H9 (cell line): ENCODE measurements around the gene KCNN3. TPM values are rescaled to one million over a fixed set of nuclear protein-coding genes. Genes with fewer than 3 reads are reported as not detected.

Experiments used
- DNase-seq: peaks from one replicate; pipeline ENCODE4 v3.0.0-alpha.2; 2017
- H2AFZ ChIP-seq: one replicate; pipeline ENCODE4 v1.6.1; 2013; ENCODE audit warnings: mild to moderate bottlenecking, low read length, control low read depth, moderate library complexity
- H2AK5ac ChIP-seq: 2 replicates; pipeline ENCODE4 v1.6.1; 2013; ENCODE audit warnings: low read length, control low read depth, mixed read lengths; ENCODE audit not compliant: insufficient read length
- H2BK120ac ChIP-seq: one replicate; pipeline ENCODE4 v1.6.1; 2013; ENCODE audit warnings: low read depth, mild to moderate bottlenecking, low read length, control low read depth, inconsistent platforms; ENCODE audit not compliant: poor library complexity, severe bottlenecking
- H2BK12ac ChIP-seq: 2 replicates; pipeline ENCODE4 v1.6.1; 2013; ENCODE audit warnings: low read length, control low read depth, mixed read lengths, low read depth; ENCODE audit not compliant: insufficient read length
- H2BK15ac ChIP-seq: 2 replicates; pipeline ENCODE4 v1.6.1; 2013; ENCODE audit warnings: low read depth, low read length, control low read depth
- H2BK20ac ChIP-seq: one replicate; pipeline ENCODE4 v1.6.1; 2013; ENCODE audit warnings: low read depth, mild to moderate bottlenecking, low read length, control low read depth, inconsistent platforms; ENCODE audit not compliant: poor library complexity, severe bottlenecking
- H2BK5ac ChIP-seq: 2 replicates; pipeline ENCODE4 v1.6.1; 2013; ENCODE audit warnings: low read length, control low read depth, mixed read lengths; ENCODE audit not compliant: insufficient read length
- H3K14ac ChIP-seq: 2 replicates; pipeline ENCODE4 v1.6.1; 2013; ENCODE audit warnings: low read length, control low read depth; ENCODE audit not compliant: insufficient read depth
- H3K18ac ChIP-seq: 2 replicates; pipeline ENCODE4 v1.6.1; 2013; ENCODE audit warnings: low read depth, mild to moderate bottlenecking, mixed read lengths, low read length, control low read depth; ENCODE audit not compliant: insufficient read length
- H3K23ac ChIP-seq: 2 replicates; pipeline ENCODE4 v1.6.1; 2013; ENCODE audit warnings: low read length, control low read depth, mixed read lengths, low read depth; ENCODE audit not compliant: insufficient read length
- H3K23me2 ChIP-seq: 2 replicates; pipeline ENCODE4 v1.6.1; 2013; ENCODE audit warnings: low read depth, mild to moderate bottlenecking, mixed read lengths, low read length, control low read depth; ENCODE audit not compliant: insufficient read length, poor library complexity, severe bottlenecking
- H3K27ac ChIP-seq: 2 replicates; pipeline ENCODE4 v1.5.1; 2013; ENCODE audit warnings: low read length, control low read depth, mixed read lengths, low read depth; ENCODE audit not compliant: insufficient read length
- H3K27me3 ChIP-seq: 2 replicates; pipeline ENCODE4 v1.6.1; 2013; ENCODE audit warnings: low read length, control low read depth, inconsistent platforms; ENCODE audit not compliant: insufficient read depth
- H3K4ac ChIP-seq: 2 replicates; pipeline ENCODE4 v1.6.1; 2013; ENCODE audit warnings: low read depth, mild to moderate bottlenecking, control low read depth, inconsistent platforms, low read length, moderate library complexity
- H3K4me1 ChIP-seq: 2 replicates; pipeline ENCODE4 v1.6.1; 2013; ENCODE audit warnings: low read length, control low read depth, inconsistent platforms; ENCODE audit not compliant: insufficient read depth
- H3K4me2 ChIP-seq: 2 replicates; pipeline ENCODE4 v1.6.1; 2013; ENCODE audit warnings: low read length, control low read depth, mixed read lengths; ENCODE audit not compliant: insufficient read length, insufficient read depth
- H3K56ac ChIP-seq: 2 replicates; pipeline ENCODE4 v1.6.1; 2013; ENCODE audit warnings: low read depth, mild to moderate bottlenecking, mixed read lengths, low read length, control low read depth; ENCODE audit not compliant: insufficient read length
- H3K79me1 ChIP-seq: 2 replicates; pipeline ENCODE4 v1.6.1; 2013; ENCODE audit warnings: low read depth, mild to moderate bottlenecking, moderate library complexity, low read length, control low read depth, inconsistent platforms; ENCODE audit not compliant: insufficient read depth, poor library complexity, severe bottlenecking
- H3K79me2 ChIP-seq: 2 replicates; pipeline ENCODE4 v1.6.1; 2013; ENCODE audit warnings: low read length, control low read depth, inconsistent platforms; ENCODE audit not compliant: insufficient read depth
- H3K9ac ChIP-seq: 2 replicates; pipeline ENCODE4 v1.6.1; 2013; ENCODE audit warnings: low read length, control low read depth, mixed read lengths; ENCODE audit not compliant: insufficient read length; ENCODE audit errors: extremely low read depth
- H3K9me3 ChIP-seq: one replicate; pipeline ENCODE4 v1.6.1; 2013; ENCODE audit warnings: low read depth, low read length, inconsistent platforms; ENCODE audit not compliant: control insufficient read depth
- H3T11ph ChIP-seq: one replicate; pipeline ENCODE4 v1.6.1; 2013; ENCODE audit warnings: mild to moderate bottlenecking, low read length, control low read depth, inconsistent platforms
- H4K20me1 ChIP-seq: one replicate; pipeline ENCODE4 v1.6.1; 2013; ENCODE audit not compliant: control insufficient read depth, insufficient read length, insufficient read depth
- H4K5ac ChIP-seq: 2 replicates; pipeline ENCODE4 v1.6.1; 2013; ENCODE audit warnings: low read depth, mild to moderate bottlenecking, mixed read lengths, low read length, control low read depth; ENCODE audit not compliant: insufficient read length
- H4K8ac ChIP-seq: replicated peaks from 2 replicates; pipeline ENCODE4 v1.6.1; 2013; ENCODE audit warnings: low read length, control low read depth, mixed read lengths, low read depth; ENCODE audit not compliant: insufficient read length
- H4K91ac ChIP-seq: 2 replicates; pipeline ENCODE4 v1.6.1; 2013; ENCODE audit warnings: low read depth, mild to moderate bottlenecking, moderate library complexity, mixed read lengths, low read length, control low read depth; ENCODE audit not compliant: insufficient read length
- H3K27ac Mint-ChIP-seq, 3 experiments: 2 replicates in 2 of 3; 3 replicates in 1 of 3; pipeline ENCODE4 v1.8.0; 2020 to 2021; ENCODE audit warnings: mixed read lengths in 3 of 3, mild to moderate bottlenecking in 1 of 3, moderate library complexity in 1 of 3
- H3K27me3 Mint-ChIP-seq: 2 replicates; pipeline ENCODE4 v1.8.0; 2021; ENCODE audit warnings: low read depth, mild to moderate bottlenecking, moderate library complexity, mixed read lengths
- H3K36me3 Mint-ChIP-seq, 3 experiments: 2 replicates in 2 of 3; 3 replicates in 1 of 3; pipeline ENCODE4 v1.8.0; 2020 to 2021; ENCODE audit warnings: low read depth in 3 of 3, mixed read lengths in 3 of 3; ENCODE audit not compliant: insufficient read depth in 1 of 3
- H3K4me1 Mint-ChIP-seq, 2 experiments: 2 replicates each; pipeline ENCODE4 v1.8.0; 2020; ENCODE audit warnings: mixed read lengths in 2 of 2
- H3K4me3 Mint-ChIP-seq, 2 experiments: 2 replicates in 1 of 2; 3 replicates in 1 of 2; pipeline ENCODE4 v1.8.0; 2020 to 2021; ENCODE audit warnings: mild to moderate bottlenecking in 2 of 2, mixed read lengths in 2 of 2, moderate library complexity in 1 of 2
- H3K9me3 Mint-ChIP-seq, 2 experiments: 2 replicates in 1 of 2; 3 replicates in 1 of 2; pipeline ENCODE4 v1.8.0; 2020; ENCODE audit warnings: mild to moderate bottlenecking in 2 of 2, mixed read lengths in 2 of 2, moderate library complexity in 1 of 2
- WGBS: extraction: QIAGEN DNeasy Blood & Tissue Kit; methylation state at CpG from one replicate; pipeline ENCODE4 v1.1.7; 2013; ENCODE audit warnings: missing lambda C conversion rate, low lambda C conversion rate, mixed read lengths; ENCODE audit not compliant: insufficient read length; ENCODE audit errors: extremely low coverage; 5-methylcytosine and 5-hydroxymethylcytosine counted together
- total RNA-seq: library from RNA; stranded (reverse); gene quantifications from 2 replicates; pipeline ENCODE4 v1.2.1, GENCODE V29; 2021
- TF ChIP-seq, protein P1 (sequence below): fragments of 200-600 bp; sonication (generic); conservative IDR thresholded peaks from 3 replicates; pipeline ENCODE4 v1.8.0; 2021; ENCODE audit warnings: antibody characterized with exemption, mild to moderate bottlenecking

Gene KCNN3
- total RNA-seq, 1 experiment from 2014 or later, result 0.83 TPM

DNA sequence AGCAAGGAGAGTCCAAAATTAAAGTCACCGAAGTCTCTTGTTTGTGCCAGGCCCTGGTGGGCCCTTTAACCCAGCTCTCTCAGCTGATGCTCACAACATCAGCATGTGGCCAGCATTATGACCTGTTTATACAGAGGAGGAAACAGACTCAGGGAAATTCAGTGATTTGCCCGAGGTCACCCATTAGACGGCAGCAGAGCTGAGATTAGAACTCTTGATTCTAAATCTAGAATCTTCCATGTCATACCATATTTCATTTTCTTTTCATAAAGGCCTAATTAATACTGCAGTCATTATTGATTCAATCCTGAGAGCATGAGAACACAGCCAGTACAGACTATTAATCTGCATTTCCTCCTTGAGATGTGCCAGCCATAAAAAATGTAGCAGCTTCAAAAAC lies 63.7 kb downstream of the KCNN3 start:
- no peak for DNase-seq
- no peaks in the 10 kb centered on the region for H3K23me2 ChIP-seq
- H2AFZ ChIP-seq, result no peak overlapping the region
- no peaks in the 10 kb centered on the region for H3K9me3 Mint-ChIP-seq
- H3K4me3 Mint-ChIP-seq, result no peak overlapping the region
- no CpG with 5 or more reads among the region's 3 CpGs for WGBS
- H3K27ac ChIP-seq, result no peak overlapping the region
- no peak overlapping the region for H3K4me2 ChIP-seq
- no peak overlapping the region for H2BK20ac ChIP-seq
- no peak overlapping the region for H3K4ac ChIP-seq
- H3K27me3 Mint-ChIP-seq, result peaks cover 7% of the 10 kb centered on the region; the same call in 1 of the 2 replicates
- H3K23ac ChIP-seq, result no peak overlapping the region
- H4K8ac ChIP-seq, result no peak overlapping the region
- no peak overlapping the region for H3K18ac ChIP-seq
- no peak overlapping the region for H2BK12ac ChIP-seq
- H3K36me3 Mint-ChIP-seq, result no peaks in the 10 kb centered on the region; a peak in 1 of 7 replicates
- TF ChIP-seq, protein P1, sequence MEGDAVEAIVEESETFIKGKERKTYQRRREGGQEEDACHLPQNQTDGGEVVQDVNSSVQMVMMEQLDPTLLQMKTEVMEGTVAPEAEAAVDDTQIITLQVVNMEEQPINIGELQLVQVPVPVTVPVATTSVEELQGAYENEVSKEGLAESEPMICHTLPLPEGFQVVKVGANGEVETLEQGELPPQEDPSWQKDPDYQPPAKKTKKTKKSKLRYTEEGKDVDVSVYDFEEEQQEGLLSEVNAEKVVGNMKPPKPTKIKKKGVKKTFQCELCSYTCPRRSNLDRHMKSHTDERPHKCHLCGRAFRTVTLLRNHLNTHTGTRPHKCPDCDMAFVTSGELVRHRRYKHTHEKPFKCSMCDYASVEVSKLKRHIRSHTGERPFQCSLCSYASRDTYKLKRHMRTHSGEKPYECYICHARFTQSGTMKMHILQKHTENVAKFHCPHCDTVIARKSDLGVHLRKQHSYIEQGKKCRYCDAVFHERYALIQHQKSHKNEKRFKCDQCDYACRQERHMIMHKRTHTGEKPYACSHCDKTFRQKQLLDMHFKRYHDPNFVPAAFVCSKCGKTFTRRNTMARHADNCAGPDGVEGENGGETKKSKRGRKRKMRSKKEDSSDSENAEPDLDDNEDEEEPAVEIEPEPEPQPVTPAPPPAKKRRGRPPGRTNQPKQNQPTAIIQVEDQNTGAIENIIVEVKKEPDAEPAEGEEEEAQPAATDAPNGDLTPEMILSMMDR, result no peak
- H4K5ac ChIP-seq, result no peak overlapping the region
- no peak overlapping the region for H3K27ac Mint-ChIP-seq
- H3K4me1 Mint-ChIP-seq, result peaks cover 11 to 27% of the 10 kb centered on the region in 2 experiments
- H3K9ac ChIP-seq, result no peak overlapping the region
- H3K56ac ChIP-seq, result no peak overlapping the region
- H3K79me1 ChIP-seq, result no peaks in the 10 kb centered on the region
- no peak overlapping the region for H2BK15ac ChIP-seq
- no peaks in the 10 kb centered on the region for H3K9me3 ChIP-seq
- H3T11ph ChIP-seq, result no peak overlapping the region
- H4K20me1 ChIP-seq, result no peaks in the 10 kb centered on the region
- no peaks in the 10 kb centered on the region for H3K79me2 ChIP-seq
- H2AK5ac ChIP-seq, result no peak overlapping the region
- no peaks in the 10 kb centered on the region for H3K4me1 ChIP-seq
- H3K27me3 ChIP-seq, result no peaks in the 10 kb centered on the region
- no peak overlapping the region for H2BK5ac ChIP-seq
- no peak overlapping the region for H2BK120ac ChIP-seq
- H4K91ac ChIP-seq, result no peak overlapping the region
- H3K14ac ChIP-seq, result no peak overlapping the region
